ENCODE measurements around the gene CACNA1F.

DNA sequence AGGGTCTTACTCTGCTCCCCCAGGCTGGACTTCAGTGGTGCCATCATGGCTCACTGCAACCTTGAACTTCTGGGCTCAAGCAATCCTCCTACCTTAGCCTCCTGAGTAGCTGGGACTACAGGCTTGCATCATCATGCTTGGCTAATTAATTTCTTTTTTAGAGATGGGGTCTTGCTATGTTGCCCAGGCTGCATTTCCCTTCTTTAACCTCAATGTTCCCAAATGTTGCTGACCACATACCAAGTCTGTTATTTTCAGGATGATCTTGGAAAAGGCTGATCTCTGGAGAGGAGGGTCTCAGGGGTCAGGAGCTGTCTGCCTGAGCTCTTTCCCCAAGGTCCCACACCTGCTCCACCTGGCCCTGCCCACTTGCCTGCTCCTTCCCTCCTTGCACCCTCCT is 13.0 kb downstream of the CACNA1F start:
- no peak for TF ChIP-seq POLR2A (IDR thresholded peaks at IDR 0.05)
- TF ChIP-seq, protein P1, sequence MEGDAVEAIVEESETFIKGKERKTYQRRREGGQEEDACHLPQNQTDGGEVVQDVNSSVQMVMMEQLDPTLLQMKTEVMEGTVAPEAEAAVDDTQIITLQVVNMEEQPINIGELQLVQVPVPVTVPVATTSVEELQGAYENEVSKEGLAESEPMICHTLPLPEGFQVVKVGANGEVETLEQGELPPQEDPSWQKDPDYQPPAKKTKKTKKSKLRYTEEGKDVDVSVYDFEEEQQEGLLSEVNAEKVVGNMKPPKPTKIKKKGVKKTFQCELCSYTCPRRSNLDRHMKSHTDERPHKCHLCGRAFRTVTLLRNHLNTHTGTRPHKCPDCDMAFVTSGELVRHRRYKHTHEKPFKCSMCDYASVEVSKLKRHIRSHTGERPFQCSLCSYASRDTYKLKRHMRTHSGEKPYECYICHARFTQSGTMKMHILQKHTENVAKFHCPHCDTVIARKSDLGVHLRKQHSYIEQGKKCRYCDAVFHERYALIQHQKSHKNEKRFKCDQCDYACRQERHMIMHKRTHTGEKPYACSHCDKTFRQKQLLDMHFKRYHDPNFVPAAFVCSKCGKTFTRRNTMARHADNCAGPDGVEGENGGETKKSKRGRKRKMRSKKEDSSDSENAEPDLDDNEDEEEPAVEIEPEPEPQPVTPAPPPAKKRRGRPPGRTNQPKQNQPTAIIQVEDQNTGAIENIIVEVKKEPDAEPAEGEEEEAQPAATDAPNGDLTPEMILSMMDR (IDR thresholded peaks at IDR 0.05) = no peak

Measured in stomach (tissue), 4 donors.